ENCODE data around the gene TCF4. TPM values are rescaled to one million over a fixed set of nuclear protein-coding genes. Genes with fewer than 3 reads are reported as not detected.

The TCF4 gene
- total RNA-seq, 1 donor from 2014 or later: 205 TPM

- no peak overlapping the region for H3K27ac ChIP-seq (ENCODE audit: low read depth, low read length)
- H3K4me3 ChIP-seq (ENCODE audit: low read length in 3 of 3): no peak overlapping the region
- H3K27me3 ChIP-seq (ENCODE audit: control insufficient read depth in 3 of 3, insufficient read depth in 3 of 3, low read length in 3 of 3): no peaks in the 10 kb centered on the region
- H3K9ac ChIP-seq (ENCODE audit: low read depth in 1 of 3, low read length in 3 of 3): no peak overlapping the region
- H3K9me3 ChIP-seq (ENCODE audit: control insufficient read depth in 3 of 3, low read length in 3 of 3): no peaks in the 10 kb centered on the region
- H3K4me1 ChIP-seq (ENCODE audit: control insufficient read depth in 3 of 3, insufficient read depth in 3 of 3, low read length in 3 of 3): peaks cover 21 to 40% (median 28%) of the 10 kb centered on the region in 3 donors
- no peaks in the 10 kb centered on the region for H3K36me3 ChIP-seq (ENCODE audit: control insufficient read depth in 3 of 3, insufficient read depth in 3 of 3, low read length in 3 of 3)
Measured at GRCh38 chr18:55484773-55485172, 103.2 kb downstream of the TCF4 start.

- peaks cover 16 to 29% (median 20%) of the 10 kb centered on the region in 3 donors for H3K4me1 ChIP-seq (ENCODE audit: control insufficient read depth in 3 of 3, insufficient read depth in 3 of 3, low read length in 3 of 3)
- no peak overlapping the region for H3K4me3 ChIP-seq (ENCODE audit: low read length in 3 of 3)
- H3K36me3 ChIP-seq (ENCODE audit: control insufficient read depth in 3 of 3, insufficient read depth in 3 of 3, low read length in 3 of 3): no peaks in the 10 kb centered on the region
- H3K9ac ChIP-seq (ENCODE audit: low read depth in 1 of 3, low read length in 3 of 3): no peak overlapping the region
- H3K27me3 ChIP-seq (ENCODE audit: control insufficient read depth in 3 of 3, insufficient read depth in 3 of 3, low read length in 3 of 3): no peaks in the 10 kb centered on the region
- no peak overlapping the region for H3K27ac ChIP-seq (ENCODE audit: low read depth, low read length)
- no peaks in the 10 kb centered on the region for H3K9me3 ChIP-seq (ENCODE audit: control insufficient read depth in 3 of 3, low read length in 3 of 3)
Measured at GRCh38 chr18:55483266-55483871, 104.6 kb downstream of the TCF4 start.

GRCh38 chr18:55479656-55480420 lies 108.2 kb downstream of the TCF4 start:
- Histone ChIP-seq H3K27ac (ENCODE audit: low read depth, low read length) (peak overlapping the region; percentile 25), H3K27me3 (ENCODE audit: control insufficient read depth in 3 of 3, insufficient read depth in 3 of 3, low read length in 3 of 3) (no peaks in the 10 kb centered on the region), H3K4me1 (ENCODE audit: control insufficient read depth in 3 of 3, insufficient read depth in 3 of 3, low read length in 3 of 3) (peaks cover 8 to 22% (median 10%) of the 10 kb centered on the region in 3 donors), H3K4me3 (ENCODE audit: low read length in 3 of 3) (no peak overlapping the region), H3K9ac (ENCODE audit: low read depth in 1 of 3, low read length in 3 of 3) (no peak overlapping the region), H3K9me3 (ENCODE audit: control insufficient read depth in 3 of 3, low read length in 3 of 3) (no peaks in the 10 kb centered on the region), H3K36me3 (ENCODE audit: control insufficient read depth in 3 of 3, insufficient read depth in 3 of 3, low read length in 3 of 3) (no peaks in the 10 kb centered on the region)

- peak overlapping the region; percentile 71 to 83 (median 79) for H3K9ac ChIP-seq (ENCODE audit: low read depth in 1 of 3, low read length in 3 of 3)
- H3K36me3 ChIP-seq (ENCODE audit: control insufficient read depth in 3 of 3, insufficient read depth in 3 of 3, low read length in 3 of 3): no peaks in the 10 kb centered on the region
- H3K9me3 ChIP-seq (ENCODE audit: control insufficient read depth in 3 of 3, low read length in 3 of 3): no peaks in the 10 kb centered on the region
- peak overlapping the region; percentile 66 to 84 (median 69) for H3K4me3 ChIP-seq (ENCODE audit: low read length in 3 of 3)
- H3K4me1 ChIP-seq (ENCODE audit: control insufficient read depth in 3 of 3, insufficient read depth in 3 of 3, low read length in 3 of 3): peaks cover 7 to 16% (median 8%) of the 10 kb centered on the region in 3 donors
- H3K27me3 ChIP-seq (ENCODE audit: control insufficient read depth in 3 of 3, insufficient read depth in 3 of 3, low read length in 3 of 3): no peaks in the 10 kb centered on the region
- H3K27ac ChIP-seq (ENCODE audit: low read depth, low read length): peak overlapping the region; percentile 64
Measured at GRCh38 chr18:55477860-55478581, 110.0 kb downstream of the TCF4 start.

GRCh38 chr18:55477499-55477859 lies 110.5 kb downstream of the TCF4 start:
- H3K27ac ChIP-seq (ENCODE audit: low read depth, low read length): peak overlapping the region; percentile 64
- H3K9me3 ChIP-seq (ENCODE audit: control insufficient read depth in 3 of 3, low read length in 3 of 3): no peaks in the 10 kb centered on the region
- no peaks in the 10 kb centered on the region for H3K27me3 ChIP-seq (ENCODE audit: control insufficient read depth in 3 of 3, insufficient read depth in 3 of 3, low read length in 3 of 3)
- peaks cover 7 to 16% (median 8%) of the 10 kb centered on the region in 3 donors for H3K4me1 ChIP-seq (ENCODE audit: control insufficient read depth in 3 of 3, insufficient read depth in 3 of 3, low read length in 3 of 3)
- peak overlapping the region; percentile 66 to 84 (median 69) for H3K4me3 ChIP-seq (ENCODE audit: low read length in 3 of 3)
- H3K36me3 ChIP-seq (ENCODE audit: control insufficient read depth in 3 of 3, insufficient read depth in 3 of 3, low read length in 3 of 3): no peaks in the 10 kb centered on the region
- H3K9ac ChIP-seq (ENCODE audit: low read depth in 1 of 3, low read length in 3 of 3): peak overlapping the region; percentile 71 to 83 (median 79)

GRCh38 chr18:55475916-55476315 lies 112.1 kb downstream of the TCF4 start:
- H3K27ac ChIP-seq (ENCODE audit: low read depth, low read length): no peak overlapping the region
- H3K9ac ChIP-seq (ENCODE audit: low read depth in 1 of 3, low read length in 3 of 3): no peak overlapping the region
- no peaks in the 10 kb centered on the region for H3K9me3 ChIP-seq (ENCODE audit: control insufficient read depth in 3 of 3, low read length in 3 of 3)
- H3K4me1 ChIP-seq (ENCODE audit: control insufficient read depth in 3 of 3, insufficient read depth in 3 of 3, low read length in 3 of 3): peaks cover 7 to 16% (median 8%) of the 10 kb centered on the region in 3 donors
- no peaks in the 10 kb centered on the region for H3K36me3 ChIP-seq (ENCODE audit: control insufficient read depth in 3 of 3, insufficient read depth in 3 of 3, low read length in 3 of 3)
- H3K4me3 ChIP-seq (ENCODE audit: low read length in 3 of 3): no peak overlapping the region
- H3K27me3 ChIP-seq (ENCODE audit: control insufficient read depth in 3 of 3, insufficient read depth in 3 of 3, low read length in 3 of 3): no peaks in the 10 kb centered on the region

GRCh38 chr18:55475467-55475866 lies 112.5 kb downstream of the TCF4 start:
- Histone ChIP-seq H3K4me3 (ENCODE audit: low read length in 3 of 3) (no peak overlapping the region), H3K9ac (ENCODE audit: low read depth in 1 of 3, low read length in 3 of 3) (no peak overlapping the region), H3K27ac (ENCODE audit: low read depth, low read length) (no peak overlapping the region), H3K36me3 (ENCODE audit: control insufficient read depth in 3 of 3, insufficient read depth in 3 of 3, low read length in 3 of 3) (no peaks in the 10 kb centered on the region), H3K27me3 (ENCODE audit: control insufficient read depth in 3 of 3, insufficient read depth in 3 of 3, low read length in 3 of 3) (no peaks in the 10 kb centered on the region), H3K9me3 (ENCODE audit: control insufficient read depth in 3 of 3, low read length in 3 of 3) (no peaks in the 10 kb centered on the region), H3K4me1 (ENCODE audit: control insufficient read depth in 3 of 3, insufficient read depth in 3 of 3, low read length in 3 of 3) (peaks cover 7 to 16% (median 8%) of the 10 kb centered on the region in 3 donors)

- H3K4me1 ChIP-seq (ENCODE audit: control insufficient read depth in 3 of 3, insufficient read depth in 3 of 3, low read length in 3 of 3): peaks cover 4 to 15% (median 5%) of the 10 kb centered on the region in 3 donors
- H3K27me3 ChIP-seq (ENCODE audit: control insufficient read depth in 3 of 3, insufficient read depth in 3 of 3, low read length in 3 of 3): no peaks in the 10 kb centered on the region
- H3K4me3 ChIP-seq (ENCODE audit: low read length in 3 of 3): no peak overlapping the region
- no peaks in the 10 kb centered on the region for H3K9me3 ChIP-seq (ENCODE audit: control insufficient read depth in 3 of 3, low read length in 3 of 3)
- no peak overlapping the region for H3K27ac ChIP-seq (ENCODE audit: low read depth, low read length)
- no peaks in the 10 kb centered on the region for H3K36me3 ChIP-seq (ENCODE audit: control insufficient read depth in 3 of 3, insufficient read depth in 3 of 3, low read length in 3 of 3)
- H3K9ac ChIP-seq (ENCODE audit: low read depth in 1 of 3, low read length in 3 of 3): no peak overlapping the region
Measured at GRCh38 chr18:55473560-55473959, 114.4 kb downstream of the TCF4 start.

GRCh38 chr18:55473058-55473457 lies 114.9 kb downstream of the TCF4 start:
- Histone ChIP-seq H3K4me1 (ENCODE audit: control insufficient read depth in 3 of 3, insufficient read depth in 3 of 3, low read length in 3 of 3) (peaks cover 4 to 11% (median 5%) of the 10 kb centered on the region in 3 donors), H3K9me3 (ENCODE audit: control insufficient read depth in 3 of 3, low read length in 3 of 3) (no peaks in the 10 kb centered on the region), H3K4me3 (ENCODE audit: low read length in 3 of 3) (no peak overlapping the region), H3K36me3 (ENCODE audit: control insufficient read depth in 3 of 3, insufficient read depth in 3 of 3, low read length in 3 of 3) (no peaks in the 10 kb centered on the region), H3K27ac (ENCODE audit: low read depth, low read length) (no peak overlapping the region), H3K27me3 (ENCODE audit: control insufficient read depth in 3 of 3, insufficient read depth in 3 of 3, low read length in 3 of 3) (no peaks in the 10 kb centered on the region), H3K9ac (ENCODE audit: low read depth in 1 of 3, low read length in 3 of 3) (no peak overlapping the region)

- Histone ChIP-seq H3K9ac (ENCODE audit: low read depth in 1 of 3, low read length in 3 of 3) (no peak overlapping the region), H3K9me3 (ENCODE audit: control insufficient read depth in 3 of 3, low read length in 3 of 3) (no peaks in the 10 kb centered on the region), H3K27ac (ENCODE audit: low read depth, low read length) (no peak overlapping the region), H3K36me3 (ENCODE audit: control insufficient read depth in 3 of 3, insufficient read depth in 3 of 3, low read length in 3 of 3) (no peaks in the 10 kb centered on the region), H3K4me3 (ENCODE audit: low read length in 3 of 3) (no peak overlapping the region), H3K27me3 (ENCODE audit: control insufficient read depth in 3 of 3, insufficient read depth in 3 of 3, low read length in 3 of 3) (no peaks in the 10 kb centered on the region), H3K4me1 (ENCODE audit: control insufficient read depth in 3 of 3, insufficient read depth in 3 of 3, low read length in 3 of 3) (peaks cover 0 to 3% (median 0%) of the 10 kb centered on the region in 3 donors)
Measured at GRCh38 chr18:55470826-55471225, 117.2 kb downstream of the TCF4 start.
